Nucleus accumbens (tissue), 56 donors: ENCODE data around the gene MYO6.

Experiments used
- DNase-seq, 56 donors: peaks; one replicate each; lab custom pipeline; 2025; lab: John Stamatoyannopoulos, UW

Gene MYO6

DNA sequence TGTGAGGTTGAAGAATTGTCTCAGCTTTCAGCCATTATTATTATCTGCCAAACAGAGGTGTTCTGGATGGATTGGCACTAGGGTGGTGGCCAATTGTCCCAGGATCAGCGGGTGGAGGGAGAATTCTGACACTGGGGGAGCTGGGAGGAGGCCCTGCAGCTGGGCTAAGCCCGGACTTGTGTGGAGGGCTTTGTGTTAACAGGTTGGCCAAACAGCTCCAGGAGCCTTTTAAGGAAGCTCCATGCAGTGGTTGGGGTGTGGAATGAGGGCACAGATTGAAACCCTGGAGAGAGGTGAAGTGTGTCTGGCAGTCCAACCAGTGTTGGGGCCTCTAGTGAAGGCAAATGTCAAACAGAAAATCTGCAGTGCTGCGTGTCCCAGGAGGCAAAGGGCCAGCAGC, 187.6 kb downstream of the MYO6 start:
- DNase-seq, result no peak

DNA sequence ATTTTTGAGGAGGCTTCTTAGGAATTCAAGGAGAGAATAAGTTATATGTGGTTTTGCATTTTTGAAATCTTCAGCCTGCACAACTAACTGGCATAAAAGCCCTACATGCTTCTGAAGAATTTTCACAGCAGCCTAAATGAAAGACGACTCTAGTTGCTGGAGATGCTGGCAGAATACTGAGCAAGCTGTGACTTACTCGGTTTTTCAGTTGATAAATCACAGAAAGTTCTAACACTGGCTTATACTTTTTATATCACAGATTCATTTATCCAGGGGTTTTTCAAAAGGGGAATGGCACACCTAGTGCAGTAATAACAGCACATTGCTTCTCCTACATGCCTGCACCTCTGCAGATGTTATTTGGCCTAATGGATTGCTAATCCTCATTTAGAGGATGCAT, 188.8 kb downstream of the MYO6 start:
- DNase-seq, result no peak

DNA sequence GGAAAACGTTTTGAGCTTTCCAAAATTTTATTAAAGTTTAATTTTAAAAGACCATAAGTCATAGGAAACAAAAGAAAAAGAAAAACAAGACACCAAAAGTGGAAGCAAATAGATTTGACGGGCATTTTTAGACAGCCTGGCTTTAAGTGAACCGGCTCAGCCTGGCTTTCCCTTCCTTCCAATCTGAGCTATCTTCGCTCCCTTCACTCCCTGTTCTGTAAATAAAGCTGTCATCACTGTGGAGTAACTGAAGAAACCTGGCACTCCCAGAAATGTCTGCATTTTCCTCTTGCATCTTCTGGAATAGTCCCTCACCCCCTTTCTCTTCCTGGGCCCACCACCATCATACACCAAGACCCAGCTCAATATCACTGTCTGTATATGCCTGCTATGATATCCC, 191.5 kb downstream of the MYO6 start:
- no peak for DNase-seq

DNA sequence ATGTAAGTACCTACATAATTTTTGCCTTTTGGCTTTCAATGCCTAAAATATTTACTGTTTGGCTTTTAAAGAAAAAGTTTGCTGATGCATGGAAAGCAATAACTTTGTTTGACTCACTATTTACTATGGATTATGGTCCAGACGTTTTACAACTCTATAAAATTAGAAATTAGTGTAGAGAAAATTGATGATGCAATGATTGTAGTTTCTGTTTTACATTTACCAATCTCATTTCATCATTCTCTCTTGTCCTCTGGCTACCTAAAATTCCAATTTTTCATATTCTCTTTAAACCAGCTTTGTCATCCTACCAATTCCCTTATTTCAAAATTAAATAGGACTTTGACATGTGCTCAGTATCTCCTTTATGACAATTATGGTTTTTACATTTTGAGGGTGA, 192.5 kb downstream of the MYO6 start:
- no peak for DNase-seq

DNA sequence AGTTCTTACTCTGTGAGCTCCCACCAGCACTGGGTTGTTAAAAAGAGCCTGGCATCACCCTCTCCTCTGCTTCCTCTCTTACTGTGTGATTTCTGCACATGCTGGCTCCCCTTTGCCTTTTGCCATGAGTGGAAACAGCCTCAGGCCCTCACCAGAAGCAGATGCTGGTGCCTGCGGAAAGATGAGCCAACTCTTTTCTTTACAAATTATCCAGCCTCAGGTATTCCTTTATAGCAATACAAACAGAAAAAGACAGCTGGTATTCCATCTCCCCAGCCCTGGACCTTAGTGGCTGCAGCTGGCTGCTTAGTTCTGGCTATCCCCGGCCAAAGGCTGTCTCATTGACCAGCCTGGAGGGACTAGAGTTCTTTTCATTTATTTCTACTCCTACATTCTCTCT, 194.3 kb downstream of the MYO6 start:
- DNase-seq, result no peak

DNA sequence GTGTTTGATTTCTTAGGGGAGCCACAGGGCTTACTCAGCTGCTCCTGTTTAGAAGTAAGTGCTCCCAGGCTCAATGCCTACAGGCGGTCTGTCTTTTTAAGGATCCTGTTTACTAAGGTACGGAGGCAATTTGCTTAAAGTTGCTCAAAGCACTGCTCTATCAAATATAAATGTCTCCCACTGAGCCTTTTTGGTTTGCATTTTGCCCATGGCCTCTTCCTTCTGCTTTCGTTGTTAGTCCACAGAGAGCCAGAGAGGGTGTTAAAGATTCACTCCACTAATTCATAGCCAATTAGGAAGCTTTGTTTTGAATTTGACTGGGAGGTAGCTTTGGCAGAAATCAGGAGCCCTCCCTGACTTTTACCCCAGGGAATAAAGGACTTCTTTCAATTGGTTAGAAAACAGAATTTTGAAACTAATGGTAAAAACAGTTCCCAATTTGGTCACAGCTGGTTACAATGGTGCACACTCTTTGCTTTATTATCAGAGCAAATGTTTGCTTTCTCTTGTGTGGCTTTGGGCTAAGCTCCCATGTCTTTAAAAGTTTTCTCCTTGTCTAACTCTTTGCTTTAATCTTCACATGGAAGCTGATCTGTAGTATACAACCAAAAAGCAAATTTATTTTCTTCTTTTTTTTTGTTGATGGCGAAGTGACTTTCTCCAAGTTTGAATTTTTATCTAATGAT, 197.2 kb downstream of the MYO6 start:
- DNase-seq, result no peak

DNA sequence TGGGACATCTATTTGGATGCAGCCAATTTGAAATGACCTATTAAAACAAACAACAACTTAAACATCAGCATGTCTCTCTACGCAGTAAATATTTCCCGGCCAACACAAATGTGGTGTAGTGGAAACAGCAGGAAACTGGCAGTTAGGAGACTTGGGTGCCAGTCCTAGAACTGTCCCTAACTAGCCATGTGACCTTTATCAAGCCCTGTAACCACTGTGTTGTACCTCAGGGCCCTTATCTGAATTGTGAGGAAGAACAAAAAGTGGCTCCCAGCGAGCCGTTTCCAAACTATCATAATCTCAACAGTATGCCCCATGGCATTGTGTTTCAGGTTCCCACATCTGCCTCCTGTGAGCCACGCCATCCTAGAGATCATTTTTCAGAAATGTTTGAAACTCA, 198.9 kb downstream of the MYO6 start:
- DNase-seq, result no peak

DNA sequence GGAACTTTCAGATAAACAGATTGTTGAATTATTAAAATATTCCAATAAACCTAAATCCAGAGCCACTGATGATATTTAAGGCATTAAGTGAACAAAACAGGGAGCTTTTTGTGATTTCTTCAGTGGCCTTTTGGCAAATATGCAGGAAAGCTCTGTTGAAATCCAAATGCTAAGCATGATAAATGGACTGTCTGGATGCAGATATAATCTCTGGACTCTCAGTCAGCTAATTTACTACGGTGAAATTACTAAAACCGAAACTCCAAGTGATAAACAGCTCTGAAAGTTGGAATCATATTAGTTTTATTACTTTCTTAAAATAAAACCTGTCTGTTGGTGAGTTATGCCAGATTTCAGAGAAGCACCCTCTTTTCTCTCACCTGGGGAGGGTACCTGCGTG, 203.1 kb downstream of the MYO6 start:
- no peak for DNase-seq

DNA sequence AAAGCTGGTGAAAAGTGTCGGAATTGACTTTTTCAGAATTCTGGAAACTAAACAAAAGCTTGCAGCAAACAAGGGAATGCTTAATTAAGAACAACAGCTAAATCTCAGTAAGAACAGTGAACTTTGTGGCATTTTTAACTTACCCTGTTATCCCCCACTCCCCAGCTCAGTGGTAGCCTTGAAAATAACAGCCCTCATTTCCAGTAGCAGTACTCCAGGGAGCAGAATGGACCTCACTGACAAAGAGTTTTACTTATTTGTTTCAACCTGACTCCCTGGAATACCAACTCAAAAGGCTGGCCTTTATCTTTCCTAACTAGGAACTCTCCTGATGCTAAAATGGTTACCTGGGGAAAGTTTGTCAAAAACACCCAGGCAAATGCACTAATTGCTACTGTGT, 214.5 kb downstream of the MYO6 start:
- no peak for DNase-seq

DNA sequence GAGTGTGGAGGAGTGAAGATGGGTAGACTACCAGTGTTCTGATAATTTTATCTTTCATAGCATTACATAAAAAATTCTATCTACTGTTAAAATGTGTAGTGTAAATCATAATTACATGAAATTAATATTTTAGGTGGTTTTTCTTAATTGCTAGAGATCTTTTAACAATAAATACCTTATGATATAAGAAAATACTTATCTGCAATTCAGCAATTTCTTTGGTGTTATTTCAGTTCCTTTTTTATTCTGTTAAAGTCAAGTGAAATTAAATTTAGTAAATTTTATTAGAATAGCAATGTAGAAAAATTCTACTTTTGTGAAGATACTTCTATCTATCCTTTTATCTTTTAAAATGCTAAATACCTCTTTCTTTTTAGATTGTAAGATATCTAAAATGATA, 219.1 kb downstream of the MYO6 start:
- DNase-seq, result no peak
